Heart left ventricle (tissue), 13 donors: ENCODE measurements around the gene FETUB.

Source experiments
- POLR2A ChIP-seq, 2 donors: fragments of 450-650 bp; IDR thresholded peaks; one replicate each; pipeline ENCODE4 v1.6.1; 2017; ENCODE audit warnings: antibody characterized with exemption in 2 of 2, mild to moderate bottlenecking in 2 of 2, moderate library complexity in 2 of 2
- TF ChIP-seq, protein P1 (sequence below), 12 donors: fragments of 200-600 bp; sonication (generic) in 4 of 12; IDR thresholded peaks; one replicate each; pipeline versions ENCODE4 v1.5.0 to v1.8.0; 2018 to 2022; ENCODE audit warnings: antibody characterized with exemption in 12 of 12, mild to moderate bottlenecking in 5 of 12
- donor health status: ischemic (EF 13 %, LVEDD 7.1; RV severe dilation, severe dysfunction).
- donor health status: DM: no; HTN: yes; CAD: no.
- donor health status: DM: no; HTN: no; CAD: no.
- donor health status: ischemic (EF 25% LVEDD 6.9; RV normal size, moderate dysfunction).
- donor health status: ischemic (EF 25% LVEDD 5.7; RV mildly dilated, moderate dysfunction).
- donor health status: ischemic (EF 35%, LVEDD 5.7; RV mildly dilated, moderate dysfunction).
- donor health status: nonischemic (EF 11% LVEDD 7.7; RV severe dilation, severe dysfunction).
- donor health status: DM: yes; HTN: yes; CAD: no.
- donor health status: PGD.
- donor health status: ischemic (EF 29% LVEDD 5.4; RV normal size, mild dysfunction).
- donor health status: nonischemic (EF 23%, LVEDD 6.1; RV moderate dilation, normal function).

- TF ChIP-seq, protein P1, sequence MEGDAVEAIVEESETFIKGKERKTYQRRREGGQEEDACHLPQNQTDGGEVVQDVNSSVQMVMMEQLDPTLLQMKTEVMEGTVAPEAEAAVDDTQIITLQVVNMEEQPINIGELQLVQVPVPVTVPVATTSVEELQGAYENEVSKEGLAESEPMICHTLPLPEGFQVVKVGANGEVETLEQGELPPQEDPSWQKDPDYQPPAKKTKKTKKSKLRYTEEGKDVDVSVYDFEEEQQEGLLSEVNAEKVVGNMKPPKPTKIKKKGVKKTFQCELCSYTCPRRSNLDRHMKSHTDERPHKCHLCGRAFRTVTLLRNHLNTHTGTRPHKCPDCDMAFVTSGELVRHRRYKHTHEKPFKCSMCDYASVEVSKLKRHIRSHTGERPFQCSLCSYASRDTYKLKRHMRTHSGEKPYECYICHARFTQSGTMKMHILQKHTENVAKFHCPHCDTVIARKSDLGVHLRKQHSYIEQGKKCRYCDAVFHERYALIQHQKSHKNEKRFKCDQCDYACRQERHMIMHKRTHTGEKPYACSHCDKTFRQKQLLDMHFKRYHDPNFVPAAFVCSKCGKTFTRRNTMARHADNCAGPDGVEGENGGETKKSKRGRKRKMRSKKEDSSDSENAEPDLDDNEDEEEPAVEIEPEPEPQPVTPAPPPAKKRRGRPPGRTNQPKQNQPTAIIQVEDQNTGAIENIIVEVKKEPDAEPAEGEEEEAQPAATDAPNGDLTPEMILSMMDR (IDR thresholded peaks at IDR 0.05): no peak
- no peak for TF ChIP-seq POLR2A (IDR thresholded peaks at IDR 0.05)
Measured at GRCh38 chr3:186605561-186606545, 34.3 kb upstream of the FETUB start.
